Upper lobe of left lung (tissue), 4 donors: ENCODE measurements around the gene ZWILCH.

ENCODE experiments used
- POLR2A ChIP-seq, 4 donors: fragments of 450-650 bp; IDR thresholded peaks; one replicate each; pipeline ENCODE4 v1.5.1; 2016 to 2017; ENCODE audit warnings: antibody characterized with exemption in 4 of 4, mild to moderate bottlenecking in 2 of 4
- POLR2AphosphoS5 ChIP-seq, 2 donors: sonication (generic); formaldehyde crosslinking; IDR thresholded peaks; one replicate each; pipeline ENCODE4 v1.5.1; 2017; ENCODE audit warnings: antibody characterized with exemption in 2 of 2
- TF ChIP-seq, protein P1 (sequence below), 6 experiments: fragments of 450-650 bp in 4 of 6; fragments of 200-600 bp in 2 of 6; sonication (generic) in 2 of 6; IDR thresholded peaks; one replicate each; pipeline ENCODE4 v1.5.1; 2016 to 2019; ENCODE audit warnings: antibody characterized with exemption in 6 of 6

DNA sequence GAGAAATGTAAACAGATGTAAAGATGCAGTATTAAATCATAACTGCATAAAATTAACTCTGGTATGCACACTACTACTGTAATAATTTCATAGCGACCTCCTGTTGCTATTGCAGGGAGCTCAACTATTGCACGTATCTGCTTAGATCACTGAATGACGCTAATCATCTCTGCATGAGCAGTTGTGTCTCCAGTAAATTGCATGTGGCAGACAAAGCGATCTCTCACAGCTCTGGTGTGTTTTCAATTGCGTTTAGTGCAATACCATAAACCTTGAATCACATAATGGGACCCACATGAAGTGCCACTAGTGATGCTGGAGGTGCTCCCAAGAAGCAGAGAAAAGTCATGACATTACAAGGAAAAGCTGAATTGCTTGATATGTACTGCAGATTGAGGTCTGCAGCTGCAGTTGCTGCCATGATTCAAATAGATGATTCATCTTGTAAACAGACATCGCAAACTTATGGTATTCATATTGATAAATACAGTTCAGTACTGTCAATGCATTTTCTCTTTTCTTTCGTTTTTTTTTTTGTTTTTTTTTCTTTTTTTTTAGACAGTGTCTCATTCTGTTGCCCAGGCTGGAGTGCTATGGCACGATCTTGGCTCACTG is 90.9 kb downstream of the ZWILCH start:
- TF ChIP-seq, protein P1, sequence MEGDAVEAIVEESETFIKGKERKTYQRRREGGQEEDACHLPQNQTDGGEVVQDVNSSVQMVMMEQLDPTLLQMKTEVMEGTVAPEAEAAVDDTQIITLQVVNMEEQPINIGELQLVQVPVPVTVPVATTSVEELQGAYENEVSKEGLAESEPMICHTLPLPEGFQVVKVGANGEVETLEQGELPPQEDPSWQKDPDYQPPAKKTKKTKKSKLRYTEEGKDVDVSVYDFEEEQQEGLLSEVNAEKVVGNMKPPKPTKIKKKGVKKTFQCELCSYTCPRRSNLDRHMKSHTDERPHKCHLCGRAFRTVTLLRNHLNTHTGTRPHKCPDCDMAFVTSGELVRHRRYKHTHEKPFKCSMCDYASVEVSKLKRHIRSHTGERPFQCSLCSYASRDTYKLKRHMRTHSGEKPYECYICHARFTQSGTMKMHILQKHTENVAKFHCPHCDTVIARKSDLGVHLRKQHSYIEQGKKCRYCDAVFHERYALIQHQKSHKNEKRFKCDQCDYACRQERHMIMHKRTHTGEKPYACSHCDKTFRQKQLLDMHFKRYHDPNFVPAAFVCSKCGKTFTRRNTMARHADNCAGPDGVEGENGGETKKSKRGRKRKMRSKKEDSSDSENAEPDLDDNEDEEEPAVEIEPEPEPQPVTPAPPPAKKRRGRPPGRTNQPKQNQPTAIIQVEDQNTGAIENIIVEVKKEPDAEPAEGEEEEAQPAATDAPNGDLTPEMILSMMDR (IDR thresholded peaks at IDR 0.05): no peak
- TF ChIP-seq POLR2A (IDR thresholded peaks at IDR 0.05): no peak
- no peak for TF ChIP-seq POLR2AphosphoS5 (IDR thresholded peaks at IDR 0.05)
